ENCODE results near the gene DNAH10. TPM values are rescaled to one million over a fixed set of nuclear protein-coding genes. Genes with fewer than 3 reads are reported as not detected.

Gene DNAH10
- total and polyA plus RNA-seq, 10 of the 15 experiments (the other 5 are each of a cell fraction or from before 2014, with no cell fraction given) = 0.01 to 0.32 (median 0.06) TPM

- H3K9ac ChIP-seq (ENCODE audit: control insufficient read depth, insufficient read depth, low read length) = no peak overlapping the region
- no peak overlapping the region for H3K4me3 ChIP-seq
- intact Hi-C loops (cut with micrococcal nuclease; ENCODE audit: unreplicated experiment) (loop anchor here (1.0 to 2.0 kb wide), 2 partner anchors 79 to 127 kb away; no protein-coding TSS in a partner anchor), in situ Hi-C loops (cut with MboI) (no loop called here)
- H3K4me1 ChIP-seq (ENCODE audit: control insufficient read depth, insufficient read depth, low read length) = no peaks in the 10 kb centered on the region
- ChIA-PET CTCF (interaction anchor here (0.6 to 6.9 kb wide), 23 partner anchors 8 to 866 kb away, joined by 3 to 101 read pairs (median 3); no protein-coding TSS in a partner anchor), RAD21 (ENCODE audit: unreplicated experiment) (interaction anchor here (1.3 to 2.5 kb wide), 3 partner anchors 22 to 127 kb away, joined by 5 to 10 read pairs (median 7); no protein-coding TSS in a partner anchor), SMC1A (ENCODE audit: uncharacterized antibody, unreplicated experiment) (interaction anchor here (0.7 to 3.7 kb wide), 6 partner anchors 20 to 127 kb away, joined by 3 to 43 read pairs (median 4); no protein-coding TSS in a partner anchor), POLR2A (interaction anchor here (0.5 kb wide), 1 partner anchor 381 kb away, joined by 7 read pairs; no protein-coding TSS in a partner anchor)
- no peak overlapping the region for H3K27ac ChIP-seq (ENCODE audit: control insufficient read depth, insufficient read depth)
- no peaks in the 10 kb centered on the region for H3K36me3 ChIP-seq (ENCODE audit: control insufficient read depth in 2 of 2, insufficient read depth in 2 of 2, low read length in 1 of 2)
- no peaks in the 10 kb centered on the region for H4K20me1 ChIP-seq (ENCODE audit: control insufficient read depth, insufficient read depth)
- peak; percentile 76 for ATAC-seq
- WGBS (ENCODE audit: insufficient coverage, insufficient replicate concordance, low lambda C conversion rate, missing lambda C conversion rate) = under 1% methylated on average over 9 of the region's 9 CpGs
- no peaks in the 10 kb centered on the region; a peak in 1 of 4 replicates for H3K27me3 ChIP-seq (replicated peaks in 1 of 2; ENCODE audit: control insufficient read depth in 2 of 2, insufficient read depth in 2 of 2, low read length in 1 of 2)
- FAIRE-seq = peak; percentile 47
- no peaks in the 10 kb centered on the region for H3K79me2 ChIP-seq (ENCODE audit: control insufficient read depth, insufficient read depth, low read length)
- no peaks in the 10 kb centered on the region for H3K9me3 ChIP-seq (replicated peaks; ENCODE audit: control insufficient read depth, insufficient read depth, low read length)
- H3K4me2 ChIP-seq (ENCODE audit: control insufficient read depth, insufficient read depth) = no peak overlapping the region
- no peak overlapping the region for H2AFZ ChIP-seq (ENCODE audit: control insufficient read depth, low read depth, low read length)
- peak; percentile 9 for DNase-seq (ENCODE audit: low read depth, low spot score)
- no TSS peak for BruUV-seq (replicated peaks)
- TF ChIP-seq RAD21 (IDR thresholded peaks at IDR 0.05; ENCODE audit: insufficient read depth, low read depth, low read length) = peak; percentile 62
- TF ChIP-seq FOS (IDR thresholded peaks at IDR 0.05; ENCODE audit: borderline replicate concordance, extremely low read depth, insufficient read length) = no peak
- TF ChIP-seq SMC3 (IDR thresholded peaks at IDR 0.05; ENCODE audit: borderline replicate concordance, low read length) = peak; percentile 61
- no peak for TF ChIP-seq ZNF207 (IDR thresholded peaks at IDR 0.05; ENCODE audit: borderline replicate concordance)
- no peak for TF ChIP-seq MLLT1 (IDR thresholded peaks at IDR 0.05)
- TF ChIP-seq ZNF217 (IDR thresholded peaks at IDR 0.05) = no peak
- TF ChIP-seq CTCF (IDR thresholded peaks at IDR 0.05 in 2 of 3, conservative IDR thresholded peaks at IDR 0.05 in 1 of 3; ENCODE audit: control insufficient read depth in 2 of 3, extremely low read depth in 1 of 3, insufficient read depth in 1 of 3, low read depth in 3 of 3, low read length in 3 of 3) = peak; percentile 72 to 77 (median 74)
- TF ChIP-seq ZNF384 (IDR thresholded peaks at IDR 0.05; ENCODE audit: borderline replicate concordance, low read depth, low read length) = peak; percentile 67; the same call in 1 of the 2 replicates
- no peak for TF ChIP-seq IRF4 (IDR thresholded peaks at IDR 0.05; ENCODE audit: low read depth, low read length)
- no peak for TF ChIP-seq TCF3 (IDR thresholded peaks at IDR 0.05; ENCODE audit: borderline replicate concordance, insufficient read depth, low read depth, low read length)
- TF ChIP-seq PAX8 (IDR thresholded peaks at IDR 0.05) = no peak
- TF ChIP-seq SUZ12 (IDR thresholded peaks at IDR 0.05; ENCODE audit: unreplicated experiment) = no peak
- no peak for TF ChIP-seq REST (IDR thresholded peaks at IDR 0.05; ENCODE audit: low read depth, low read length)
- TF ChIP-seq IKZF1 (conservative IDR thresholded peaks at IDR 0.05) = no peak
- no peak for TF ChIP-seq NBN (IDR thresholded peaks at IDR 0.05)
- no peak for TF ChIP-seq STAT3 (IDR thresholded peaks at IDR 0.05; ENCODE audit: low read depth, low read length)
- TF ChIP-seq NFXL1 (IDR thresholded peaks at IDR 0.05; ENCODE audit: borderline replicate concordance) = no peak
These were observed 143.3 kb downstream of the DNAH10 start for GRCh38 chr12:123905319-123905925.
